HepG2 (cell line): ENCODE data around the gene TOB1. TPM values are rescaled to one million over a fixed set of nuclear protein-coding genes. Genes with fewer than 3 reads are reported as not detected.

Experiments
- ATAC-seq: fragments of 200-7000 bp; cut with Tn5 transposase; 3 replicates; pipeline ENCODE4 v1.9.1; 2020; ENCODE audit warnings: mild to moderate bottlenecking, moderate library complexity
- Bru-seq: library from RNA; stranded (reverse); fragments of 400-500 nt; gene quantifications from one replicate; lab custom pipeline; 2021; lab: Mats Ljungman, UMichigan
- BruChase-seq, 2 experiments: library from RNA; stranded (reverse); fragments of 400-500 nt; gene quantifications; one replicate each; lab custom pipeline; 2021; lab: Mats Ljungman, UMichigan
- BruUV-seq: library from RNA; stranded (reverse); fragments of 400-500 nt; replicated peaks from 2 replicates; lab custom pipeline; 2021; lab: Mats Ljungman, UMichigan
- CTCF ChIA-PET: fragments of 300-600 bp; formaldehyde crosslinking; extraction: SDS; loops from one replicate; lab custom pipeline; 2021; ENCODE audit warnings: low total read pairs, inconsistent platforms, low intra/inter-chr PET ratio; lab: Yijun Ruan, JAX
- POLR2A ChIA-PET: fragments of 350-600 bp; sonication (Branson Sonifier 250); formaldehyde crosslinking; loops from one replicate; lab custom pipeline; 2020; ENCODE audit warnings: antibody characterized with exemption, inconsistent platforms; lab: Yijun Ruan, JAX
- DNase-seq: peaks from one replicate; pipeline ENCODE4 v3.0.0-alpha.2; 2015; ENCODE audit warnings: low spot score
- FAIRE-seq: peaks from 3 replicates; lab custom pipeline; 2011; peaks lifted over from hg19 to GRCh38; lab: Jason Lieb, UNC
- H2AFZ ChIP-seq: one replicate; pipeline ENCODE4 v1.6.1; 2011; ENCODE audit warnings: low read length, inconsistent platforms
- H3K27ac ChIP-seq: fragments of 300-600 bp; 3 replicates; pipeline ENCODE4 v1.8.0; 2011; ENCODE audit warnings: mixed run types, mild to moderate bottlenecking, mixed read lengths, low read length, inconsistent platforms; ENCODE audit not compliant: insufficient read depth; ENCODE audit errors: extremely low read length
- H3K27me3 ChIP-seq, 2 experiments: fragments of 200-600 bp in 1 of 2; 2 replicates in 1 of 2; 3 replicates in 1 of 2; pipeline versions ENCODE4 v1.6.0 to v1.8.0; 2011; ENCODE audit warnings: low read length in 2 of 2, mild to moderate bottlenecking in 2 of 2, moderate library complexity in 2 of 2, inconsistent platforms in 1 of 2; ENCODE audit not compliant: insufficient read depth in 2 of 2, control insufficient read depth in 1 of 2
- H3K36me3 ChIP-seq, 2 experiments: fragments of 200-600 bp in 1 of 2; replicated peaks in 1 of 2; 2 replicates in 1 of 2; 3 replicates in 1 of 2; pipeline versions ENCODE4 v1.5.1 to v1.8.0; 2011; ENCODE audit warnings: low read length in 2 of 2, inconsistent platforms in 1 of 2; ENCODE audit not compliant: insufficient read depth in 2 of 2, control insufficient read depth in 1 of 2
- H3K4me1 ChIP-seq: 2 replicates; pipeline ENCODE4 v1.5.1; 2012; ENCODE audit warnings: low read length, inconsistent platforms; ENCODE audit not compliant: insufficient read depth
- H3K4me2 ChIP-seq: 2 replicates; pipeline ENCODE4 v1.6.0; 2011; ENCODE audit warnings: low read depth, low read length, inconsistent platforms
- H3K4me3 ChIP-seq, 3 experiments: fragments of 200-600 bp in 1 of 3; sonication (generic), shearing (Covaris generic) in 1 of 3; replicated peaks in 1 of 3; 2 replicates each; pipeline ENCODE4 v1.5.1; 2011 to 2016; ENCODE audit warnings: low read length in 3 of 3, inconsistent platforms in 2 of 3, low read depth in 2 of 3, mild to moderate bottlenecking in 2 of 3, control low read depth in 1 of 3, mixed read lengths in 1 of 3; ENCODE audit not compliant: insufficient read depth in 1 of 3
- H3K79me2 ChIP-seq: one replicate; pipeline ENCODE4 v1.6.1; 2011; ENCODE audit warnings: low read length, inconsistent platforms; ENCODE audit not compliant: insufficient read depth
- H3K9ac ChIP-seq: 2 replicates; pipeline ENCODE4 v1.6.0; 2011; ENCODE audit warnings: mild to moderate bottlenecking, low read depth, low read length, inconsistent platforms; ENCODE audit not compliant: insufficient read depth
- H3K9me3 ChIP-seq: 2 replicates; pipeline ENCODE4 v1.5.1; 2012; ENCODE audit warnings: mild to moderate bottlenecking, low read length
- H4K20me1 ChIP-seq: 2 replicates; pipeline ENCODE4 v1.6.0; 2011; ENCODE audit warnings: inconsistent platforms, mild to moderate bottlenecking, low read length, moderate library complexity; ENCODE audit not compliant: insufficient read depth
- CBX2 ChIP-seq, 2 experiments: fragments of 200-600 bp in 1 of 2; sonication (generic); formaldehyde crosslinking in 1 of 2; IDR thresholded peaks; 2 replicates each; pipeline versions ENCODE4 v1.7.0 to v1.8.1; 2018 to 2022; ENCODE audit warnings: low read depth in 2 of 2, low read length in 1 of 2, mild to moderate bottlenecking in 1 of 2, missing genetic modification reagents in 1 of 2
- FOSL2 ChIP-seq: sonication (generic); formaldehyde crosslinking; IDR thresholded peaks from 2 replicates; pipeline ENCODE4 v1.4.0; 2020; ENCODE audit warnings: missing genetic modification reagents
- WGBS: methylation state at CpG from one replicate; pipeline ENCODE4 v1.1.6; 2017; ENCODE audit warnings: low lambda C conversion rate; 5-methylcytosine and 5-hydroxymethylcytosine counted together
- in situ Hi-C: cut with HindIII; loops from 2 replicates; pipeline ENCODE4 v1.10.0; 2017; ENCODE audit warnings: low pct_unique_long_range_greater_than_20kb; ENCODE audit not compliant: extremely low pct_ligation_motif_present
- intact Hi-C: fragments of 100-400 bp; cut with micrococcal nuclease; formaldehyde crosslinking; loops from one replicate; pipeline ENCODE4 v1.10.0; 2022; ENCODE audit not compliant: unreplicated experiment
- long read RNA-seq, 2 experiments: library from RNA in 1 of 2; library from polyadenylated mRNA in 1 of 2; stranded (forward) in 1 of 2; unstranded in 1 of 2; transcript quantifications; one replicate each; pipeline ENCODE4 v2.0.0, GENCODE V29; 2019 to 2022
- polyA minus RNA-seq, 3 experiments: library from RNA; depleted of rRNA, polyadenylated mRNA; stranded (reverse); fragments of >200 nt; gene quantifications; 2 replicates each; pipeline ENCODE4 v1.2.3, GENCODE V29; 2011; ENCODE audit warnings: low replicate concordance in 1 of 3
- polyA plus RNA-seq, 8 experiments: library from polyadenylated mRNA; depleted of rRNA in 3 of 8; stranded (reverse) in 7 of 8; unstranded in 1 of 8; fragments of >200 nt; fragmentation: Illumina TruSeq in 4 of 8; extraction: Trizol in 4 of 8; gene quantifications; 2 replicates each; pipeline versions ENCODE4 v1.2.1 to v1.2.3, GENCODE V29; 2011 to 2016; ENCODE audit warnings: low read depth in 4 of 8, missing spikeins in 1 of 8, mixed read lengths in 1 of 8; ENCODE audit not compliant: insufficient read depth in 1 of 8
- total RNA-seq, 5 experiments: library from RNA; depleted of rRNA; stranded (reverse); fragments of >200 nt; fragmentation: Illumina TruSeq; extraction: Trizol; gene quantifications; 2 replicates each; pipeline ENCODE4 v1.2.3, GENCODE V29; 2016; ENCODE audit warnings: low read depth in 1 of 5
- TF ChIP-seq, protein P1 (sequence below): sonication (generic); formaldehyde crosslinking; IDR thresholded peaks from 2 replicates; pipeline ENCODE4 v1.5.1; 2020; ENCODE audit warnings: mild to moderate bottlenecking, missing genetic modification reagents
- TF ChIP-seq, protein P2 (sequence below): sonication (generic); formaldehyde crosslinking; IDR thresholded peaks from 2 replicates; pipeline ENCODE4 v1.4.0; 2020; ENCODE audit warnings: missing genetic modification reagents

Gene TOB1, protein sequence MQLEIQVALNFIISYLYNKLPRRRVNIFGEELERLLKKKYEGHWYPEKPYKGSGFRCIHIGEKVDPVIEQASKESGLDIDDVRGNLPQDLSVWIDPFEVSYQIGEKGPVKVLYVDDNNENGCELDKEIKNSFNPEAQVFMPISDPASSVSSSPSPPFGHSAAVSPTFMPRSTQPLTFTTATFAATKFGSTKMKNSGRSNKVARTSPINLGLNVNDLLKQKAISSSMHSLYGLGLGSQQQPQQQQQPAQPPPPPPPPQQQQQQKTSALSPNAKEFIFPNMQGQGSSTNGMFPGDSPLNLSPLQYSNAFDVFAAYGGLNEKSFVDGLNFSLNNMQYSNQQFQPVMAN
- total RNA-seq (2016; rRNA removed; fragmentation: Illumina TruSeq; extraction: Trizol) = 19.4 and 21.9 TPM in 2 replicates
- total RNA-seq (2016; cell fraction: cytosol; rRNA removed; fragmentation: Illumina TruSeq; extraction: Trizol; ENCODE audit: low read depth) = 4.8 and 6.1 TPM in 2 replicates
- 15.4 and 18.3 TPM in 2 replicates for total RNA-seq (2016; cell fraction: insoluble cytoplasmic fraction; rRNA removed; fragmentation: Illumina TruSeq; extraction: Trizol)
- total RNA-seq (2016; cell fraction: membrane; rRNA removed; fragmentation: Illumina TruSeq; extraction: Trizol) = 17.3 and 20.5 TPM in 2 replicates
- 32.5 and 39.5 TPM in 2 replicates for total RNA-seq (2016; cell fraction: nucleus; rRNA removed; fragmentation: Illumina TruSeq; extraction: Trizol)
- 52.5 and 57.7 TPM in 2 replicates for polyA plus RNA-seq (2011; rRNA removed)
- polyA plus RNA-seq (2011; cell fraction: cytosol; rRNA removed) = 34.6 and 53.8 TPM in 2 replicates
- 22.7 and 27.8 TPM in 2 replicates for polyA plus RNA-seq (2011; cell fraction: nucleus; rRNA removed)
- 77.1 and 86.3 TPM in 2 replicates for polyA plus RNA-seq (2012)
- polyA plus RNA-seq (2016; cell fraction: cytosol; fragmentation: Illumina TruSeq; extraction: Trizol; ENCODE audit: low read depth) = 11.4 and 11.5 TPM in 2 replicates
- 38.0 and 41.3 TPM in 2 replicates for polyA plus RNA-seq (2016; cell fraction: insoluble cytoplasmic fraction; fragmentation: Illumina TruSeq; extraction: Trizol; ENCODE audit: low read depth)
- 23.3 and 26.8 TPM in 2 replicates for polyA plus RNA-seq (2016; cell fraction: membrane; fragmentation: Illumina TruSeq; extraction: Trizol; ENCODE audit: low read depth)
- polyA plus RNA-seq (2016; cell fraction: nucleus; fragmentation: Illumina TruSeq; extraction: Trizol; ENCODE audit: insufficient read depth, low read depth) = 96.0 and 102 TPM in 2 replicates
- polyA minus RNA-seq (2011; rRNA and poly(A)+ RNA removed; ENCODE audit: low replicate concordance) = 82.9 and 106 TPM in 2 replicates
- polyA minus RNA-seq (2011; cell fraction: cytosol; rRNA and poly(A)+ RNA removed) = 53.5 and 57.1 TPM in 2 replicates
- 28.7 and 29.6 TPM in 2 replicates for polyA minus RNA-seq (2011; cell fraction: nucleus; rRNA and poly(A)+ RNA removed)
- Bru-seq, nascent RNA = percentile 98 among the genes with signal in this experiment
- percentile 97 among the genes with signal in this experiment for BruChase-seq, experiment 1, labeled RNA remaining after a 6-hour chase
- percentile 99 among the genes with signal in this experiment for BruChase-seq, experiment 2, labeled RNA remaining after a 2-hour chase
- long read RNA-seq, experiment 1, transcript TOB1-202 (2 exons, 2,229 nt) = major isoform, 15 of 346 reads
- long read RNA-seq, experiment 1, partial matches to known transcripts = 331 of 346 reads
- long read RNA-seq, experiment 1, other reads (novel, unspliced or antisense) = 0 of 346 reads
- long read RNA-seq, experiment 2, transcript TOB1-202 (2 exons, 2,229 nt) = major isoform, 12 of 69 reads
- long read RNA-seq, experiment 2, partial matches to known transcripts = 55 of 69 reads
- long read RNA-seq, experiment 2, other reads (novel, unspliced or antisense) = 2 of 69 reads

DNA sequence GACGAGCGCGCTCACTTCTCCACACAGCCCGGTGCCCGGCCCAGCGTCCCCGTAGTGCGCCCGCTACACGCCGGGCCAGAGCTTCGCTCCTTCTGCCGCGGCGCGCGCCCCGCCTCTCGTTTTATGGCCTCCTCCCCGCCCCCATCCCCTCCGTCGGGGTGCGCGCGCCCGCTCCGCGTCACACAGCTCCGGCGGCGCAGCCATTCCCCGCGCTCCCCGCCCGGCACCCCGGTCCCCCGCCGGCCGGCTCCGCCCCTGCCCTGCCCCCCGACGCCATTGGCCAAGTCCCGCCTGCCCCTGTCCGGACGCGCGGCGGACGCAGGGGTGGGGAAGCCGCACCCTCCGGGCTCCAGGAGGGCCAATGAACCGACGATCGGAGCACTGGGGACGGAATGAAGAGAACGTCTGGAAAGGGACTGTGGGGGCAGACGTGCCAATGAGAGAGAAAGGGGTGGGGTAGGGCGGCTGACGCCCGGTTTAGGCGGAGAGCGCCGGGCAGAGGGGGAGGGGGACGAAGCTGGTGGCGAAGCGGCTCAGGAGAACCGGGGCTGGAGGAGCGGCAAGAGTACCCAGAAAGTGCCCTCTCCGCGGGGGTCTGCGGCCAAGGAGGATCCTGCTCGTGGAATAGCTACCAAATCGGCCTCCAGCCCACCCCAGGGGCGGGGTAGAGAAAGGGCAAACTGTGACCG is at the start of gene TOB1:
Gene TOB1 (minus strand): TSS at position 94 of the 689 bp plus-strand sequence. CDS start 2,337 bp downstream, outside the sequence.
- 1% methylated on average over 55 of the region's 75 CpGs for WGBS
- no peak within 1 kb of the TSS for H2AFZ ChIP-seq
- POLR2A ChIA-PET = interaction anchor here (0.7 to 9.6 kb wide), 46 partner anchors 10 to 426 kb away, joined by 3 to 510 read pairs (median 5); partner anchors contain the start of genes CACNA1G, LUC7L3 and SPAG9
- H3K4me2 ChIP-seq = peak within 1 kb of the TSS; percentile 98
- DNase-seq (peak; percentile 97), ATAC-seq (peak; percentile 91), FAIRE-seq (peak; percentile 63)
- H4K20me1 ChIP-seq = peaks cover 41% of the 10 kb centered on the region
- peaks cover 54% of the 10 kb centered on the region for H3K79me2 ChIP-seq
- H3K4me1 ChIP-seq = peaks cover 41% of the 10 kb centered on the region
- H3K27ac ChIP-seq = peak within 1 kb of the TSS; percentile 95
- H3K27me3 ChIP-seq = no peaks in the 10 kb centered on the region; a peak in 1 of 5 replicates
- H3K9ac ChIP-seq = peak within 1 kb of the TSS; percentile 93
- H3K9me3 ChIP-seq = no peaks in the 10 kb centered on the region
- peaks cover 5 to 17% of the 10 kb centered on the region in 2 experiments; a peak in 4 of 5 replicates for H3K36me3 ChIP-seq
- no TSS peak for BruUV-seq
- peak within 1 kb of the TSS; percentile 97 to 98 (median 97) for H3K4me3 ChIP-seq
- in situ Hi-C loops = loop anchor here (5.0 kb wide), 1 partner anchor 81 kb away; no protein-coding TSS in a partner anchor
- CTCF ChIA-PET = interaction anchor here (1.0 kb wide), 1 partner anchor 90 kb away, joined by 3 read pairs; no protein-coding TSS in a partner anchor
- intact Hi-C loops = loop anchor here (2.0 kb wide), 2 partner anchors 18 to 26 kb away; no protein-coding TSS in a partner anchor
- TF ChIP-seq, protein P1, sequence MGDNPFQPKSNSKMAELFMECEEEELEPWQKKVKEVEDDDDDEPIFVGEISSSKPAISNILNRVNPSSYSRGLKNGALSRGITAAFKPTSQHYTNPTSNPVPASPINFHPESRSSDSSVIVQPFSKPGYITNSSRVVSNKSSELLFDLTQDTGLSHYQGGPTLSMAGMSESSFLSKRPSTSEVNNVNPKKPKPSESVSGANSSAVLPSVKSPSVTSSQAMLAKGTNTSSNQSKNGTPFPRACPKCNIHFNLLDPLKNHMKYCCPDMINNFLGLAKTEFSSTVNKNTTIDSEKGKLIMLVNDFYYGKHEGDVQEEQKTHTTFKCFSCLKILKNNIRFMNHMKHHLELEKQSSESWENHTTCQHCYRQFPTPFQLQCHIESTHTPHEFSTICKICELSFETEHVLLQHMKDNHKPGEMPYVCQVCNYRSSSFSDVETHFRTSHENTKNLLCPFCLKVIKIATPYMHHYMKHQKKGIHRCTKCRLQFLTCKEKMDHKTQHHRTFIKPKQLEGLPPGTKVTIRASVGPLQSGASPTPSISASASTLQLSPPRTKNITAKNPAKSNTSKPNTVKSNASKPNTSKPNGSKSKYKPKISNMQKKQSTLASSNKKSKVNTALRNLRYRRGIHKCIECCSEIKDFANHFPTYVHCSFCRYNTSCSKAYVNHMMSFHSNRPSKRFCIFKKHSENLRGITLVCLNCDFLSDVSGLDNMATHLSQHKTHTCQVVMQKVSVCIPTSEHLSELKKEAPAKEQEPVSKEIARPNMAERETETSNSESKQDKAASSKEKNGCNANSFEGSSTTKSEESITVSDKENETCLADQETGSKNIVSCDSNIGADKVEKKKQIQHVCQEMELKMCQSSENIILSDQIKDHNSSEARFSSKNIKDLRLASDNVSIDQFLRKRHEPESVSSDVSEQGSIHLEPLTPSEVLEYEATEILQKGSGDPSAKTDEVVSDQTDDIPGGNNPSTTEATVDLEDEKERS (CRISPR knock-in tag) = peak; percentile 91
- TF ChIP-seq FOSL2 (peak; percentile 61), CBX2 (IDR thresholded peaks at IDR 0.05; ENCODE audit: low read depth, low read length) (no peak), CBX2 (CRISPR knock-in tag; IDR thresholded peaks at IDR 0.05; ENCODE audit: low read depth) (peak; percentile 68; the same call in 1 of the 2 replicates)
- TF ChIP-seq, protein P2, sequence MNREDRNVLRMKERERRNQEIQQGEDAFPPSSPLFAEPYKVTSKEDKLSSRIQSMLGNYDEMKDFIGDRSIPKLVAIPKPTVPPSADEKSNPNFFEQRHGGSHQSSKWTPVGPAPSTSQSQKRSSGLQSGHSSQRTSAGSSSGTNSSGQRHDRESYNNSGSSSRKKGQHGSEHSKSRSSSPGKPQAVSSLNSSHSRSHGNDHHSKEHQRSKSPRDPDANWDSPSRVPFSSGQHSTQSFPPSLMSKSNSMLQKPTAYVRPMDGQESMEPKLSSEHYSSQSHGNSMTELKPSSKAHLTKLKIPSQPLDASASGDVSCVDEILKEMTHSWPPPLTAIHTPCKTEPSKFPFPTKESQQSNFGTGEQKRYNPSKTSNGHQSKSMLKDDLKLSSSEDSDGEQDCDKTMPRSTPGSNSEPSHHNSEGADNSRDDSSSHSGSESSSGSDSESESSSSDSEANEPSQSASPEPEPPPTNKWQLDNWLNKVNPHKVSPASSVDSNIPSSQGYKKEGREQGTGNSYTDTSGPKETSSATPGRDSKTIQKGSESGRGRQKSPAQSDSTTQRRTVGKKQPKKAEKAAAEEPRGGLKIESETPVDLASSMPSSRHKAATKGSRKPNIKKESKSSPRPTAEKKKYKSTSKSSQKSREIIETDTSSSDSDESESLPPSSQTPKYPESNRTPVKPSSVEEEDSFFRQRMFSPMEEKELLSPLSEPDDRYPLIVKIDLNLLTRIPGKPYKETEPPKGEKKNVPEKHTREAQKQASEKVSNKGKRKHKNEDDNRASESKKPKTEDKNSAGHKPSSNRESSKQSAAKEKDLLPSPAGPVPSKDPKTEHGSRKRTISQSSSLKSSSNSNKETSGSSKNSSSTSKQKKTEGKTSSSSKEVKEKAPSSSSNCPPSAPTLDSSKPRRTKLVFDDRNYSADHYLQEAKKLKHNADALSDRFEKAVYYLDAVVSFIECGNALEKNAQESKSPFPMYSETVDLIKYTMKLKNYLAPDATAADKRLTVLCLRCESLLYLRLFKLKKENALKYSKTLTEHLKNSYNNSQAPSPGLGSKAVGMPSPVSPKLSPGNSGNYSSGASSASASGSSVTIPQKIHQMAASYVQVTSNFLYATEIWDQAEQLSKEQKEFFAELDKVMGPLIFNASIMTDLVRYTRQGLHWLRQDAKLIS (CRISPR knock-in tag) = peak; percentile 92
